Measurements from ENCODE around the gene WAPL. TPM values are rescaled to one million over a fixed set of nuclear protein-coding genes. Genes with fewer than 3 reads are reported as not detected.

Gene WAPL
- polyA plus RNA-seq, 1 of the 3 experiments (the other 2 are of a cell fraction), result 8.7 TPM

DNA sequence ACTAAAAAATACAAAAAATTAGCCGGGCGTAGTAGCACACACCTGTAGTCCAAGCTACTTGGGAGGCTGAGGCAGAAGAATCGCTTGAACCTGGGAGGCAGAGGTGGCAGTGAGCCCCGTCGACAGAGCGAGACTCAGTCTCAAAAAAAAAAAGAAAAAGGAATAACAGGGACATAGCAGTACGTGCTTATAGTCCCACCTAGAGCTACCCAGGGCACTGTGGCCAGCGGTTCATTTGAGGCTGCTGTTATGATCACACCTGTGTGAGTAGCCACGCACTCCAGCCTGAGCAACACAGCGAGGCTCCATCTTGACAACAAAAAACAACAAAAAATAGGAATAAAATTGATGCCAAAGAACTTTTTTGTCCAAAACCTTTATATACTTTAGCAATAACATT lies 17.1 kb downstream of the WAPL start:
- no peak for DNase-seq
- no peaks in the 10 kb centered on the region for H3K9me3 ChIP-seq
- H3K9ac ChIP-seq, result no peak overlapping the region
- peaks cover 99% of the 10 kb centered on the region for H3K79me2 ChIP-seq (ENCODE audit: insufficient read depth)
- peaks cover 12 to 42% of the 10 kb centered on the region in 2 experiments for H3K36me3 ChIP-seq (replicated peaks in 1 of 2; ENCODE audit: control insufficient read depth in 1 of 2, insufficient read depth in 2 of 2, low read length in 1 of 2)
- CTCF ChIA-PET, result no interaction called here
- no peak overlapping the region for H2AFZ ChIP-seq (ENCODE audit: low read depth)
- no peak overlapping the region for H3K4me3 ChIP-seq (ENCODE audit: low read depth in 2 of 2, low read length in 1 of 2)
- no peak overlapping the region for H3K4me2 ChIP-seq
- no peak overlapping the region for H3K27ac ChIP-seq (ENCODE audit: low read depth in 2 of 2, low read length in 1 of 2)
- WGBS (ENCODE audit: low lambda C conversion rate), result 98% methylated on average over 10 of the region's 10 CpGs
- H3F3A ChIP-seq (replicated peaks; ENCODE audit: insufficient read depth), result peaks cover 11% of the 10 kb centered on the region
- H3K4me1 ChIP-seq (ENCODE audit: control insufficient read depth in 1 of 2, insufficient read depth in 2 of 2, low read depth in 1 of 2, low read length in 1 of 2), result peaks cover 0 to 23% of the 10 kb centered on the region in 2 experiments; a peak in 3 of 4 replicates
- H4K20me1 ChIP-seq (ENCODE audit: insufficient read depth), result peaks cover 89% of the 10 kb centered on the region
- TF ChIP-seq RXRA (IDR thresholded peaks at IDR 0.05; ENCODE audit: borderline replicate concordance, low read depth), result no peak
- TF ChIP-seq, protein P1, sequence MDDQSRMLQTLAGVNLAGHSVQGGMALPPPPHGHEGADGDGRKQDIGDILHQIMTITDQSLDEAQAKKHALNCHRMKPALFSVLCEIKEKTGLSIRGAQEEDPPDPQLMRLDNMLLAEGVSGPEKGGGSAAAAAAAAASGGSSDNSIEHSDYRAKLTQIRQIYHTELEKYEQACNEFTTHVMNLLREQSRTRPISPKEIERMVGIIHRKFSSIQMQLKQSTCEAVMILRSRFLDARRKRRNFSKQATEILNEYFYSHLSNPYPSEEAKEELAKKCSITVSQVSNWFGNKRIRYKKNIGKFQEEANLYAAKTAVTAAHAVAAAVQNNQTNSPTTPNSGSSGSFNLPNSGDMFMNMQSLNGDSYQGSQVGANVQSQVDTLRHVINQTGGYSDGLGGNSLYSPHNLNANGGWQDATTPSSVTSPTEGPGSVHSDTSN (IDR thresholded peaks at IDR 0.05), result no peak
- no peak for TF ChIP-seq GATA2 (CRISPR knock-in tag; IDR thresholded peaks at IDR 0.05)
- TF ChIP-seq EP300 (IDR thresholded peaks at IDR 0.05; ENCODE audit: borderline replicate concordance in 1 of 2, low read depth in 1 of 2, low read length in 1 of 2), result no peak
- TF ChIP-seq CHD2 (IDR thresholded peaks at IDR 0.05; ENCODE audit: low read length, partially characterized antibody), result no peak
- no peak for TF ChIP-seq RCOR1 (IDR thresholded peaks at IDR 0.05; ENCODE audit: low read length)
- TF ChIP-seq, protein P2, sequence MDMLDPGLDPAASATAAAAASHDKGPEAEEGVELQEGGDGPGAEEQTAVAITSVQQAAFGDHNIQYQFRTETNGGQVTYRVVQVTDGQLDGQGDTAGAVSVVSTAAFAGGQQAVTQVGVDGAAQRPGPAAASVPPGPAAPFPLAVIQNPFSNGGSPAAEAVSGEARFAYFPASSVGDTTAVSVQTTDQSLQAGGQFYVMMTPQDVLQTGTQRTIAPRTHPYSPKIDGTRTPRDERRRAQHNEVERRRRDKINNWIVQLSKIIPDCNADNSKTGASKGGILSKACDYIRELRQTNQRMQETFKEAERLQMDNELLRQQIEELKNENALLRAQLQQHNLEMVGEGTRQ (IDR thresholded peaks at IDR 0.05; ENCODE audit: borderline replicate concordance, low read depth, low read length), result no peak
- TF ChIP-seq, protein P3, sequence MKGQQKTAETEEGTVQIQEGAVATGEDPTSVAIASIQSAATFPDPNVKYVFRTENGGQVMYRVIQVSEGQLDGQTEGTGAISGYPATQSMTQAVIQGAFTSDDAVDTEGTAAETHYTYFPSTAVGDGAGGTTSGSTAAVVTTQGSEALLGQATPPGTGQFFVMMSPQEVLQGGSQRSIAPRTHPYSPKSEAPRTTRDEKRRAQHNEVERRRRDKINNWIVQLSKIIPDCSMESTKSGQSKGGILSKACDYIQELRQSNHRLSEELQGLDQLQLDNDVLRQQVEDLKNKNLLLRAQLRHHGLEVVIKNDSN (IDR thresholded peaks at IDR 0.05; ENCODE audit: borderline replicate concordance, low read depth), result no peak
- TF ChIP-seq JUND (IDR thresholded peaks at IDR 0.05), result no peak
- TF ChIP-seq RFX5 (IDR thresholded peaks at IDR 0.05; ENCODE audit: low read length), result no peak
- POLR2A ChIA-PET, result no interaction called here
- no peaks in the 10 kb centered on the region for H3K9me2 ChIP-seq
- no peaks in the 10 kb centered on the region for H3K27me3 ChIP-seq (ENCODE audit: insufficient read depth)

DNA sequence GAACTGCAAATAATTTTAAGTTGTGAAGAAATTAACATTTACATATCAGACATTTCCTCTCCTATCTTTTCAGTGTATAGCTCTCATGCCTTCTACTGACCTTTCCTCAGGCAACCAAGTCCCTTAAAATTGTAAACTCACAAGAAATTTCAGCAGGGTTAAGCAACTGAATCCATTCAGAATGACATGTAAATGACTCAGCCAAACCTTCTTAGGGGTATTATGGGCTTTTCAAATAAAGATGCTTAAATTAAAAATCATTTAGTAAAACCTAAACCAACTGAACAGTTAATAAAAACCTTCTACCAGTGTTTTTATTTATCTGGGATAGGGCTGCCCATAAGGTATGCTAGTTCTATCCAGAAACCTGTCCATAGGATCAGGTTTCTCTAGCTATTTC lies 20.7 kb downstream of the WAPL start:
- H3K4me2 ChIP-seq, result no peak overlapping the region

More for the DNA sequence above, 20.7 kb downstream of the WAPL start:
- H3K4me1 ChIP-seq (ENCODE audit: control insufficient read depth in 1 of 2, insufficient read depth in 2 of 2, low read depth in 1 of 2, low read length in 1 of 2), result peaks cover 0 to 14% of the 10 kb centered on the region in 2 experiments; a peak in 1 of 4 replicates
- no peak overlapping the region for H3K9ac ChIP-seq
- TF ChIP-seq FOXJ3 (CRISPR knock-in tag; IDR thresholded peaks at IDR 0.05) (no peak), SMC3 (IDR thresholded peaks at IDR 0.05; ENCODE audit: low read depth, low read length) (no peak), NFIC (IDR thresholded peaks at IDR 0.05; ENCODE audit: borderline replicate concordance) (no peak), RXRA (IDR thresholded peaks at IDR 0.05; ENCODE audit: borderline replicate concordance, low read depth) (no peak), FOSL2 (IDR thresholded peaks at IDR 0.05; ENCODE audit: borderline replicate concordance, low read depth) (no peak), SIN3A (IDR thresholded peaks at IDR 0.05; ENCODE audit: borderline replicate concordance, low read depth, low read length) (no peak), ELF1 (IDR thresholded peaks at IDR 0.05) (no peak), EP300 (IDR thresholded peaks at IDR 0.05; ENCODE audit: borderline replicate concordance in 1 of 2, low read depth in 1 of 2, low read length in 1 of 2) (no peak)
- TF ChIP-seq, protein P4, sequence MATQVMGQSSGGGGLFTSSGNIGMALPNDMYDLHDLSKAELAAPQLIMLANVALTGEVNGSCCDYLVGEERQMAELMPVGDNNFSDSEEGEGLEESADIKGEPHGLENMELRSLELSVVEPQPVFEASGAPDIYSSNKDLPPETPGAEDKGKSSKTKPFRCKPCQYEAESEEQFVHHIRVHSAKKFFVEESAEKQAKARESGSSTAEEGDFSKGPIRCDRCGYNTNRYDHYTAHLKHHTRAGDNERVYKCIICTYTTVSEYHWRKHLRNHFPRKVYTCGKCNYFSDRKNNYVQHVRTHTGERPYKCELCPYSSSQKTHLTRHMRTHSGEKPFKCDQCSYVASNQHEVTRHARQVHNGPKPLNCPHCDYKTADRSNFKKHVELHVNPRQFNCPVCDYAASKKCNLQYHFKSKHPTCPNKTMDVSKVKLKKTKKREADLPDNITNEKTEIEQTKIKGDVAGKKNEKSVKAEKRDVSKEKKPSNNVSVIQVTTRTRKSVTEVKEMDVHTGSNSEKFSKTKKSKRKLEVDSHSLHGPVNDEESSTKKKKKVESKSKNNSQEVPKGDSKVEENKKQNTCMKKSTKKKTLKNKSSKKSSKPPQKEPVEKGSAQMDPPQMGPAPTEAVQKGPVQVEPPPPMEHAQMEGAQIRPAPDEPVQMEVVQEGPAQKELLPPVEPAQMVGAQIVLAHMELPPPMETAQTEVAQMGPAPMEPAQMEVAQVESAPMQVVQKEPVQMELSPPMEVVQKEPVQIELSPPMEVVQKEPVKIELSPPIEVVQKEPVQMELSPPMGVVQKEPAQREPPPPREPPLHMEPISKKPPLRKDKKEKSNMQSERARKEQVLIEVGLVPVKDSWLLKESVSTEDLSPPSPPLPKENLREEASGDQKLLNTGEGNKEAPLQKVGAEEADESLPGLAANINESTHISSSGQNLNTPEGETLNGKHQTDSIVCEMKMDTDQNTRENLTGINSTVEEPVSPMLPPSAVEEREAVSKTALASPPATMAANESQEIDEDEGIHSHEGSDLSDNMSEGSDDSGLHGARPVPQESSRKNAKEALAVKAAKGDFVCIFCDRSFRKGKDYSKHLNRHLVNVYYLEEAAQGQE (IDR thresholded peaks at IDR 0.05; ENCODE audit: low read depth, low read length), result no peak
- TF ChIP-seq, protein P3 (IDR thresholded peaks at IDR 0.05; ENCODE audit: borderline replicate concordance, low read depth), result no peak
- H2AFZ ChIP-seq (ENCODE audit: low read depth), result no peak overlapping the region
- CTCF ChIA-PET, result interaction anchor here (1.2 kb wide), 1 partner anchor 101 kb away, joined by 3 read pairs; no protein-coding TSS in a partner anchor
- peaks cover 47 to 66% of the 10 kb centered on the region in 2 experiments for H3K36me3 ChIP-seq (replicated peaks in 1 of 2; ENCODE audit: control insufficient read depth in 1 of 2, insufficient read depth in 2 of 2, low read length in 1 of 2)
- H3K9me3 ChIP-seq, result no peaks in the 10 kb centered on the region
- peaks cover 92% of the 10 kb centered on the region for H3K79me2 ChIP-seq (ENCODE audit: insufficient read depth)
- no peaks in the 10 kb centered on the region for H3F3A ChIP-seq (replicated peaks; ENCODE audit: insufficient read depth)
- POLR2A ChIA-PET, result no interaction called here
- peaks cover 76% of the 10 kb centered on the region for H4K20me1 ChIP-seq (ENCODE audit: insufficient read depth)
- H3K4me3 ChIP-seq (ENCODE audit: low read depth in 2 of 2, low read length in 1 of 2), result no peak overlapping the region
- no peaks in the 10 kb centered on the region for H3K9me2 ChIP-seq
- no peak for DNase-seq
- H3K27ac ChIP-seq (ENCODE audit: low read depth in 2 of 2, low read length in 1 of 2), result no peak overlapping the region
- H3K27me3 ChIP-seq (ENCODE audit: insufficient read depth), result no peaks in the 10 kb centered on the region
